ENCODE results near the gene HES5. TPM values are rescaled to one million over a fixed set of nuclear protein-coding genes. Genes with fewer than 3 reads are reported as not detected.

Gene HES5
- total RNA-seq, 1 experiment from 2014 or later: not detected

GRCh38 chr1:2493218-2493617 lies 36.8 kb downstream of the HES5 start:
- BruUV-seq (replicated peaks): no TSS peak
- TF ChIP-seq, protein P1, sequence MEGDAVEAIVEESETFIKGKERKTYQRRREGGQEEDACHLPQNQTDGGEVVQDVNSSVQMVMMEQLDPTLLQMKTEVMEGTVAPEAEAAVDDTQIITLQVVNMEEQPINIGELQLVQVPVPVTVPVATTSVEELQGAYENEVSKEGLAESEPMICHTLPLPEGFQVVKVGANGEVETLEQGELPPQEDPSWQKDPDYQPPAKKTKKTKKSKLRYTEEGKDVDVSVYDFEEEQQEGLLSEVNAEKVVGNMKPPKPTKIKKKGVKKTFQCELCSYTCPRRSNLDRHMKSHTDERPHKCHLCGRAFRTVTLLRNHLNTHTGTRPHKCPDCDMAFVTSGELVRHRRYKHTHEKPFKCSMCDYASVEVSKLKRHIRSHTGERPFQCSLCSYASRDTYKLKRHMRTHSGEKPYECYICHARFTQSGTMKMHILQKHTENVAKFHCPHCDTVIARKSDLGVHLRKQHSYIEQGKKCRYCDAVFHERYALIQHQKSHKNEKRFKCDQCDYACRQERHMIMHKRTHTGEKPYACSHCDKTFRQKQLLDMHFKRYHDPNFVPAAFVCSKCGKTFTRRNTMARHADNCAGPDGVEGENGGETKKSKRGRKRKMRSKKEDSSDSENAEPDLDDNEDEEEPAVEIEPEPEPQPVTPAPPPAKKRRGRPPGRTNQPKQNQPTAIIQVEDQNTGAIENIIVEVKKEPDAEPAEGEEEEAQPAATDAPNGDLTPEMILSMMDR (IDR thresholded peaks at IDR 0.05; ENCODE audit: unreplicated experiment): no peak
- no peak for DNase-seq
- no peaks in the 10 kb centered on the region for H3K4me1 Mint-ChIP-seq (ENCODE audit: low read depth, unreplicated experiment)
- no peak overlapping the region for H3K4me3 Mint-ChIP-seq (ENCODE audit: low read depth, unreplicated experiment)
- H3K27ac Mint-ChIP-seq (ENCODE audit: unreplicated experiment): no peak overlapping the region
- intact Hi-C loops (cut with micrococcal nuclease; ENCODE audit: unreplicated experiment): no loop called here
- H3K36me3 Mint-ChIP-seq (ENCODE audit: insufficient read depth, unreplicated experiment): no peaks in the 10 kb centered on the region
- H3K9me3 Mint-ChIP-seq (ENCODE audit: low read depth, unreplicated experiment): peaks cover 6% of the 10 kb centered on the region
- CTCF ChIA-PET: no interaction called here
- peaks cover 39% of the 10 kb centered on the region for H3K27me3 Mint-ChIP-seq (ENCODE audit: unreplicated experiment)

DNA sequence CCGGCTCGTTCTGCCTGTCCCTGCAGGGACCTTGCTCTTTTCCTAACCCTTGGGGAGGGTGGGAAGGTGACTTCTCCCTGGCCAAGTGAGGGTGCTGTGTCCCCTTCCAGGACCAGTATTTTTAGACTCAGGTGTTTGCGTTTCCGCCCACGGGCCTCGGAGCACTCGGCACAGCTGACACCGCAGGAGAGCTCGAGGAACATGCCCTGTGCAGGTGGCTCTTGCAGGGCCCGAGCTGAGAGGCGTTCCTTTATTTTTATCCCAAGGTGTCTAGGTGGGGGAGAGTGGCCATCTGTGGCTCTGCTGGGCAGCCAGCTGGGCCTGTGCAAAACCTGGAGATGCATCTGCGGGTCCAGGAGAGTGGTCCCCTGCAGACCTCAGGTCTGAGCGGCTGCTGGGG lies 38.0 kb downstream of the HES5 start:
- H3K4me3 Mint-ChIP-seq (ENCODE audit: low read depth, unreplicated experiment): no peak overlapping the region
- peaks cover 9% of the 10 kb centered on the region for H3K9me3 Mint-ChIP-seq (ENCODE audit: low read depth, unreplicated experiment)
- no peak for DNase-seq
- TF ChIP-seq, protein P1 (IDR thresholded peaks at IDR 0.05; ENCODE audit: unreplicated experiment): no peak
- BruUV-seq (replicated peaks): no TSS peak
- H3K27me3 Mint-ChIP-seq (ENCODE audit: unreplicated experiment): peaks cover 47% of the 10 kb centered on the region
- no peaks in the 10 kb centered on the region for H3K4me1 Mint-ChIP-seq (ENCODE audit: low read depth, unreplicated experiment)
- H3K27ac Mint-ChIP-seq (ENCODE audit: unreplicated experiment): no peak overlapping the region
- intact Hi-C loops (cut with micrococcal nuclease; ENCODE audit: unreplicated experiment): no loop called here
- CTCF ChIA-PET: no interaction called here
- H3K36me3 Mint-ChIP-seq (ENCODE audit: insufficient read depth, unreplicated experiment): no peaks in the 10 kb centered on the region

GRCh38 chr1:2489615-2490014 lies 40.4 kb downstream of the HES5 start:
- Mint-ChIP-seq H3K27ac (ENCODE audit: unreplicated experiment) (no peak overlapping the region), H3K4me3 (ENCODE audit: low read depth, unreplicated experiment) (no peak overlapping the region), H3K27me3 (ENCODE audit: unreplicated experiment) (peaks cover 47% of the 10 kb centered on the region), H3K36me3 (ENCODE audit: insufficient read depth, unreplicated experiment) (no peaks in the 10 kb centered on the region), H3K4me1 (ENCODE audit: low read depth, unreplicated experiment) (no peaks in the 10 kb centered on the region), H3K9me3 (ENCODE audit: low read depth, unreplicated experiment) (peaks cover 9% of the 10 kb centered on the region)
- no peak for DNase-seq
- no TSS peak for BruUV-seq (replicated peaks)
- CTCF ChIA-PET: no interaction called here
- intact Hi-C loops (cut with micrococcal nuclease; ENCODE audit: unreplicated experiment): no loop called here
- TF ChIP-seq, protein P1 (IDR thresholded peaks at IDR 0.05; ENCODE audit: unreplicated experiment): no peak

DNA sequence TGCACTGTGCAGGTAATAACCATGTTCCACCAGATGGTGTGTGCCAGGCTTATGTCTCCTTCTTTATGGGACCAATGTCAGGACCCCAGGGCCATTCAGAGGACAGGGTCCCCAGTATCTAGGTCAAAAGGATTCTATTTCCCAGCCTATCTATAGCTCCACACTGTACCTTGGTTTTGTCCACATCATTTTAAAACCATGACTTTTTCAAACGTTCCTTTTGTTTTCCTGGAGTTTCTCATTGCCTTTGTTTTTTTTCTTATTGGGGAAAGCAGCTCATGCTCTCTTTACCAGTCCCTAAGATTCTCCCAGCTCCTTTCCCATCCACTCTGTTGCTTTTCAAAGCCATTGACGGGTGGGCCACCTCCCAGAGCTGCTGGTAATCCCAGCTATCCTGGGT lies 41.4 kb downstream of the HES5 start:
- H3K27ac Mint-ChIP-seq (ENCODE audit: unreplicated experiment): no peak overlapping the region
- no peaks in the 10 kb centered on the region for H3K36me3 Mint-ChIP-seq (ENCODE audit: insufficient read depth, unreplicated experiment)
- TF ChIP-seq, protein P1 (IDR thresholded peaks at IDR 0.05; ENCODE audit: unreplicated experiment): no peak
- no peaks in the 10 kb centered on the region for H3K4me1 Mint-ChIP-seq (ENCODE audit: low read depth, unreplicated experiment)
- peaks cover 9% of the 10 kb centered on the region for H3K9me3 Mint-ChIP-seq (ENCODE audit: low read depth, unreplicated experiment)
- CTCF ChIA-PET: no interaction called here
- no peak for DNase-seq
- intact Hi-C loops (cut with micrococcal nuclease; ENCODE audit: unreplicated experiment): no loop called here
- peaks cover 38% of the 10 kb centered on the region for H3K27me3 Mint-ChIP-seq (ENCODE audit: unreplicated experiment)
- no TSS peak for BruUV-seq (replicated peaks)
- H3K4me3 Mint-ChIP-seq (ENCODE audit: low read depth, unreplicated experiment): no peak overlapping the region

Measured in Calu3 (cell line).